ENCODE results near the gene MROH2B. TPM values are rescaled to one million over a fixed set of nuclear protein-coding genes. Genes with fewer than 3 reads are reported as not detected.

Gene MROH2B
- total RNA-seq, 1 donor from 2014 or later: not detected

- no peak for DNase-seq (ENCODE audit: low spot score in 2 of 2, unreplicated experiment in 2 of 2)
- Mint-ChIP-seq H3K27me3 (ENCODE audit: low read depth) (no peaks in the 10 kb centered on the region), H3K36me3 (no peaks in the 10 kb centered on the region), H3K4me3 (no peak overlapping the region), H3K9me3 (peaks cover 7% of the 10 kb centered on the region), H3K27ac (no peak overlapping the region), H3K4me1 (no peaks in the 10 kb centered on the region)
- TF ChIP-seq CTCF (IDR thresholded peaks at IDR 0.05; ENCODE audit: unreplicated experiment): no peak
These were observed 79.8 kb downstream of the MROH2B start for GRCh38 chr5:40991168-40991980.

GRCh38 chr5:40988746-40989510 lies 82.2 kb downstream of the MROH2B start:
- Mint-ChIP-seq H3K4me1 (no peaks in the 10 kb centered on the region), H3K9me3 (peaks cover 7% of the 10 kb centered on the region), H3K36me3 (no peaks in the 10 kb centered on the region), H3K4me3 (no peak overlapping the region), H3K27ac (no peak overlapping the region), H3K27me3 (ENCODE audit: low read depth) (no peaks in the 10 kb centered on the region)
- DNase-seq (ENCODE audit: low spot score in 2 of 2, unreplicated experiment in 2 of 2): no peak
- no peak for TF ChIP-seq CTCF (IDR thresholded peaks at IDR 0.05; ENCODE audit: unreplicated experiment)

GRCh38 chr5:40987349-40987748 lies 83.8 kb downstream of the MROH2B start:
- H3K4me3 Mint-ChIP-seq: no peak overlapping the region
- peaks cover 7% of the 10 kb centered on the region for H3K9me3 Mint-ChIP-seq
- no peak for TF ChIP-seq CTCF (IDR thresholded peaks at IDR 0.05; ENCODE audit: unreplicated experiment)
- H3K27ac Mint-ChIP-seq: no peak overlapping the region
- H3K36me3 Mint-ChIP-seq: no peaks in the 10 kb centered on the region
- H3K4me1 Mint-ChIP-seq: no peaks in the 10 kb centered on the region
- no peaks in the 10 kb centered on the region for H3K27me3 Mint-ChIP-seq (ENCODE audit: low read depth)
- DNase-seq (ENCODE audit: low spot score in 2 of 2, unreplicated experiment in 2 of 2): no peak

GRCh38 chr5:40986666-40987065 lies 84.5 kb downstream of the MROH2B start:
- H3K36me3 Mint-ChIP-seq: no peaks in the 10 kb centered on the region
- no peaks in the 10 kb centered on the region for H3K27me3 Mint-ChIP-seq (ENCODE audit: low read depth)
- DNase-seq (ENCODE audit: low spot score in 2 of 2, unreplicated experiment in 2 of 2): no peak
- no peaks in the 10 kb centered on the region for H3K4me1 Mint-ChIP-seq
- no peak for TF ChIP-seq CTCF (IDR thresholded peaks at IDR 0.05; ENCODE audit: unreplicated experiment)
- H3K9me3 Mint-ChIP-seq: peaks cover 7% of the 10 kb centered on the region
- H3K27ac Mint-ChIP-seq: no peak overlapping the region
- H3K4me3 Mint-ChIP-seq: no peak overlapping the region

- DNase-seq (ENCODE audit: low spot score in 2 of 2, unreplicated experiment in 2 of 2): no peak
- no peak for TF ChIP-seq CTCF (IDR thresholded peaks at IDR 0.05; ENCODE audit: unreplicated experiment)
- no peaks in the 10 kb centered on the region for H3K4me1 Mint-ChIP-seq
- no peaks in the 10 kb centered on the region for H3K27me3 Mint-ChIP-seq (ENCODE audit: low read depth)
- no peak overlapping the region for H3K4me3 Mint-ChIP-seq
- no peak overlapping the region for H3K27ac Mint-ChIP-seq
- no peaks in the 10 kb centered on the region for H3K36me3 Mint-ChIP-seq
- peaks cover 7% of the 10 kb centered on the region for H3K9me3 Mint-ChIP-seq
These were observed 85.6 kb downstream of the MROH2B start for GRCh38 chr5:40985501-40985900.

Measured in mesothelial cell of epicardium (in vitro differentiated cells).